Measurements from ENCODE around the gene RPL26.
A peak's percentile ranks its signal among the peaks of the same experiment; 100 is the strongest.
"Not testable (repeated sequence)": the region's sequence is repeated elsewhere in the genome, so short reads cannot be mapped to it uniquely, and the experiment has no call there.

The RPL26 gene

DNA sequence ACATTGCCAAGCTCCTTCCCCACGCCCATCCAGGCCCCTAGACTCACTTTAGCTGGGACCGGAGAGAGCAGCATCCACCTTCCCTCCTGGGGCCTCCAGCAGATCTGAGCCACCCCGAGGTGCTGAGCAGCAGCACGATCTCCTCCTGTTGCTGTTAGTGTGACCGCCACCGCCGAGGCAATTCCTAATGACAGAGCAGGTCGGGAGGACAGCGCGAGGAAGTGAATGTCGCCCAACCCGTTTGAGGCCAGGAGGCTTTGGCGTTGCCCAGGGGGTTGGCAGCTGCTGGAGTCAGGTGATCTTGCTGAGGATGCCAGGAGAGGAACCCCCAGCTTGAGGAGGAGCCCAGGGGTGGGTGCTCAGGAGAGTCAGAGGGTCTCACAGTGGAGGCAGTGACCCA is 14.6 kb upstream of the RPL26 start, which contains the start of gene RNF222:
RNF222 (minus strand) TSS at position 192 of the 400 bp plus-strand sequence. CDS start 4,366 bp downstream, outside the sequence.
- no peak for DNase-seq (ENCODE audit: low read depth in 2 of 2, low spot score in 1 of 2)

DNA sequence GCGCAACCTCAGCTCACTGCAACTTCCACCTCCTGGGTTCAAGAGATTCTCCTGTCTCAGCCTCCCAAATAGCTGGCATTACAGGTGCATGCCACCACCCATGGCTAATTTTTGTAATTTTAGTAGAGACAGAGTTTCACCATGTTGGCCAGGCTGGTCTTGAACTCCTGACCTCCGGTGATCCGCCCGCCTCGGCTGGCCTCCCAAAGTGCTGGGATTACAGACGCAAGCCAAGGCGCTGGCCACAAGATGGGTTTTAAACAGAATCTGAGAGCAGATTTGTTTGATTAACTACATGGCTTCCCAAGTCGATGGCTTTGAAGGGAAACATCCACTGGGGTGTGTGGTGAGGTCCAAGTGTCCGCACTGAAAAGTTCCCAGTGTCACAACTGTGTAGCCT is 11.5 kb upstream of the RPL26 start:
- DNase-seq (ENCODE audit: low read depth in 2 of 2, low spot score in 1 of 2), result not testable (repeated sequence)

DNA sequence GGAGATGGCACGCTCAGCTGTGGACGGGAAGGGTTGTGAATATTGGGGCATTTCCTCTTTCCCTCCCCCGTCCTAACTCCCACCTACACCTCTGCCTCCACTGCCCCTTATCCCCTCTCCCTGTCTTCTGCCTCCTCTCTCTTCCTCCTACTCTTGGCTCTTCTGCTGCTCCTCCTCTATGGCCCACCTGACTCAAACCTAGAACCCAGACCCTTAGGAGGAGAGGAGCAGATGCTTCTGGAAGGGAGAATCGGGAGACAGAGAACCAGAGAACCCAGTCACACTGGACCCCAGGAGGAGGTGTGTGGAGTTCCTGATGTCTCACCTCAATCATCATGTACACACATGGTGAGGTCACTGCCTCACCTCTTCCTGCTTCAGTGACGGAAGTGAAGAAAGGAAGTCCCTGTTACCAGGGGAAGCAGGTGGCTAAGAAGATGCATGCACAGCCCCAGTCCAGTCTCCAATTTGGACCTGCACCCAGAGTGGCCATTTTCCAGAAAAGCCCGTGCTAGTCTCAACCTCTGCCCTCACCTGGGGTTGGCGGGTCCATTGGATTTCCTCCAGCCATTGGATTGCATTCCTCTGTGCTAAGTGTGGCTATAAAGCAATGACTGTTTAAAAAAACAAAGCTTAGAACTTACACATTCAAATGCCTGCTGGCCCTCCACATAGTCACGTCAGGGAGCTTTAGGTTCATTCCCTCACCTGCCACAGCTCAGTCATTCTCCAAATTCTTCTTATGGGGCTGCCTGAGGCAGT is 10.7 kb upstream of the RPL26 start:
- DNase-seq (ENCODE audit: low read depth in 2 of 2, low spot score in 1 of 2), result no peak

DNA sequence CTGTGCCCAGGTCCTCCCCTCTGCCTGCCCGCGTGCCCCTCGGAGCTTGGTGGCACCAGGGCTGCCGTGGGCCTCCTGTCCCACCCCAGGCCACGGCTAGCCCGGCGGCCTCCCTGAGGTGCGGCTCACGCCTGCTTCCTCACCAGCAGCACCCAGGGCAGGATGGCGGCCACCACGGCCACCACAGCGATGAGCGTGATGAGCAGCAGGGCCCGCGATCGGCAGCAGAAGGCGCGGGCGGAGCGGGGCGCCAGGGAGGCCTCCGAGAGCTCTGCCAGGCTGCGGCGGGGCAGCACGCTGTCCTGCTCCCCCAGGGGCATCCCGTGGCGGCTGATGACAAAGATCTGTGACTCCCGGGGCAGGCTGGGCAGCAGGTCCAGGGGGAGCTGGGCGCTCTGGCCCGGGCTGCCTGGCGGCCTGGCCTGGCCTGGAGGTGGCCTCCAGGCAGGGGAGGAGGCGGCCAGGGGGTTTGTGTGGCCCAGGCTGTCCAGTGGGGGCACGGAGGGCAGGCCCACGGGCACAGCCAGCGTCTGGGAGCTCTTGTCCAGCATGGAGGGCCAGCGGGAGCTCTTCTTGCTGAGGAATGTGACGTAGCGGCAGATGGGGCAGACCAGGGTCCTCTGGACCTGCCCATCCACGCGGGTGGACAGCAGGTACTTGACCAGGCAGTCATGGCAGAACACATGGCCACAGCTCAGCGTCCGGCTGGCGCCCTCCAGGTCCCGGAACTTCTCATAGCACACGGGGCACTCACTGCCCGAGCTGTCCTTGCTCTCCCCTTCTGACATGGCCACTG is 9.9 kb upstream of the RPL26 start:
- DNase-seq (ENCODE audit: low read depth in 2 of 2, low spot score in 1 of 2), result no peak

DNA sequence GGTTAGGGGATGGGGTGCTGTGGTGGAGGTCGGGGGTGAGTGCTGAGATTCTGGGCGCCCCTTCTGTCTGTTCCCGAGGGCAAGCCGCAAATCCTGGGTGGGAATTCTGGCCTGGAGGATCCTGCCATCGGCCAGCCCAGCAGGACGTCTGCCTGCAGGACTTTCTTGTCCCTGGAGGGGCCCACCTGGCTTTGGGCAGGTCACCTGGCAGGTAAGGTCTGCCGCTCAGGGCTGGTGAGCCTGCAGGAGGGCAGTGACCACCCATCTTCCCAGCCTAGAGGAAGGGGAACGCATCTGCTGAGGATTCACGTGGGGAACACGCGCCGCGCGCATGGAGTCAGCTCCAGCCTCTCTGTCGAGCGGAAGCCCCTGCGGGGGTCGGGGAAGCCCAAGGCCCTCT is 9.3 kb upstream of the RPL26 start:
- DNase-seq (ENCODE audit: low read depth in 2 of 2, low spot score in 1 of 2), result no peak

DNA sequence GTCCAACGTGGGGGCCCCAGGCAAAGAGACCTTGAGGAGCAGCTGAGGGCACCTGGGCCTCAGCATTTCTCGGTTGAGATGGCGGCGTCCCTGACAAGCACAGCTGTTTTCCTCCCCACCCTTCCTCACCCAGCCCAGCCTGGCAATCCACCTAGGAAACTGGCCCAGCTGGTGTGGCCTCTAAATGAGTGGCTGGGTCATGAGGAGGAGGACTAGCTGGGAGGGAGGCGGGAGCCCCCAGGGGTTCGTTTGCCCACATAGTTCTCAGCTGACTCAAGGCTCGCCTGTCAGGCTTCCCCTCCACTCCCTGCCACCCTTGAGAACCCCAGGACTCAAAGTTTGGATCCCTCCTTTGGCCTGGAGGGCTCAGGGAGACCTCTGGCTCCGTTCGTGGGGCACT is 8.7 kb upstream of the RPL26 start:
- DNase-seq (ENCODE audit: low read depth in 2 of 2, low spot score in 1 of 2), result no peak

DNA sequence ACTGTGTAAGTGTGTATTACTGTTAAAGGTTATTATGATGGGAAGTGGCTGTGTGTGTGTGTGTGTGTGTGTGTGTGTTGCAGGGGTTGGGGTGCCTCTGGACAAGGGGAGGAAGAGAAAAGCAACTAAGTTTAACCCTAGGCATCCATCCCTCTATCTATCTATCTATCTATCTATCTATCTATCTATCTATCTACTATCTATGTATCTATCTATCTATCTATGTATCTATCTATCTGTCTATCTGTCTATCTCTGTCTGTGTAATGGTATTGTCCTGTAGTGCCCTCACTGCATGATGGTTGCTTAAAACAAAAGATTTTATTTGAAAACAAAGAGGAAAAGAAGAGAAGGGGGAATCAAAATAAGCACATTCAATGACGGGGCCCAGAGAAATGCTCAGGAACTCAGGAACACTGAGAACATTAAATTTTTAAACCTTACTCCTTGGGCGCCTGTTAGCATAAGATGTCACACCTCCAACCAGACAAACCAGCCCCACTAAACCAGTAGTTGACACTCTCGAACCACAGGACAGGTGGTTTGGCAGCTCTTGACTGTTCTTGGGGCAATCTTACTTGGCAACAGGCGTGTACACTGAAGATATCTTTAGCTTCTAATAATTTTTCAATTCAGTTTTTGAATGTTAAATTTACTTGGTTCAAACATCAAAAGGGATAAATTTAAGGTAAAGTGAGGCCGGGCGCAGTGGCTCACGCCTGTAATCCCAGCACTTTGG is 5.1 kb upstream of the RPL26 start:
- DNase-seq (ENCODE audit: low read depth in 2 of 2, low spot score in 1 of 2), result peak in 1 of 2 donors; percentile 12

DNA sequence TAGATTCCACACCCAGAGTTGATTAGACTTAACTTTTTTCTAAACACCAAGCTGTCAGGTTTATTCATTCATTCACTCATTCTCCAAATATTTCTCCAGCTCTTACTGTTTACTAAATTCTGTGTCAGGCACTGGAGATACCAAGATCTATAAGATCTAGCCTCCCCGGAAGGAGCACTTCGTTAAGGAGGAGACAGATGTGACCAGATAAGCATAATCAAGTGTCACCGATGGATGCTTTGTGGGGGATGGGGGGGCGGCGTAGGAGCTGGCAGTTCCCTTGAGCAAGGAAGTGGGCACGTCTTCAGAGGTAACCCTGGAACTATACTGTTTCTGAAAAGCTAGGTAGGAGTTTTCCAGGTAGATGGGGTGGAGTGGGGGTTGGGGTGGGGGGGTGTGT is 3.8 kb upstream of the RPL26 start:
- DNase-seq (ENCODE audit: low read depth in 2 of 2, low spot score in 1 of 2), result no peak

DNA sequence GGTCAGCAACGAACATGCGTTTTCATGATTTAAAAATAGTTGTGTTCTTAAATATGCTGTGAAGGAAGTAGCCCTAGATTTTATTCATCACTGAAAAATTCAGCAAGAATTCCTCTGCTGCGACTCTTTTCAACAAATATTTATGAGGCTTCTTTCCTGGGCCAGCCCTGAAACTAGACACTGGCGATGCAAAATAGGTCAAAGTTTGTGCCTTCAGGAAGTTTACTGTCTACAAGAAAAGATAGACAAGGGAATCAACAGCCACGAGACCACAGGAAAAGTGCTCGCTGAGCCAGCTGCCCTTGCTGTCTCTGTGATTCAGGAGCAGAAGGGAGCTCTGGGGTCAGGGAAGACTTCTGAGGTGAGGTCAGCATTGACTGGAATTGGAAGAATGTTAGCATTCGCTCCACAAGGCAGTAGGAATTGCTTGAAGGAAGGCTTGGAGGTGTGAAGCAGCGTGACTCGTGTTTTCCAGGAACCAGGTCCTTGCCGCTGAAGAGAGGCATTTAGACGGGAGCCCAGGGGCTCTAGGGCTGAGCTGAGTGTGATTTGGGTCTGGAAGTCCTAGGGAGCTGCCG is 1.9 kb upstream of the RPL26 start:
- no peak for DNase-seq (ENCODE audit: low read depth in 2 of 2, low spot score in 1 of 2)

DNA sequence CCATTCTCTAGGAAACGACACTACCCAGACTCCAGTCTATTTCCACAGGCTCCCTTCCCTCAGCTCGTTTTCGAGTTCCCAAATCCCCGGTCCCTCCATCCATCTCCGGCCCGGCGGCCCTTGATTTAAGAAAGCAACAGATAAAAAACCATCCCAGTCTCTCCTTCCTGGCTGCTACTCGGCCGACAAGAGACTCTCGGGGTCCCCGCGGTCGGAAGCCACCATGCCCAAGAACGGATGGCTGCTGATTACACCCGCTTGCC is 182 bp downstream of the RPL26 start:
- no peak for DNase-seq (ENCODE audit: low read depth in 2 of 2, low spot score in 1 of 2)

DNA sequence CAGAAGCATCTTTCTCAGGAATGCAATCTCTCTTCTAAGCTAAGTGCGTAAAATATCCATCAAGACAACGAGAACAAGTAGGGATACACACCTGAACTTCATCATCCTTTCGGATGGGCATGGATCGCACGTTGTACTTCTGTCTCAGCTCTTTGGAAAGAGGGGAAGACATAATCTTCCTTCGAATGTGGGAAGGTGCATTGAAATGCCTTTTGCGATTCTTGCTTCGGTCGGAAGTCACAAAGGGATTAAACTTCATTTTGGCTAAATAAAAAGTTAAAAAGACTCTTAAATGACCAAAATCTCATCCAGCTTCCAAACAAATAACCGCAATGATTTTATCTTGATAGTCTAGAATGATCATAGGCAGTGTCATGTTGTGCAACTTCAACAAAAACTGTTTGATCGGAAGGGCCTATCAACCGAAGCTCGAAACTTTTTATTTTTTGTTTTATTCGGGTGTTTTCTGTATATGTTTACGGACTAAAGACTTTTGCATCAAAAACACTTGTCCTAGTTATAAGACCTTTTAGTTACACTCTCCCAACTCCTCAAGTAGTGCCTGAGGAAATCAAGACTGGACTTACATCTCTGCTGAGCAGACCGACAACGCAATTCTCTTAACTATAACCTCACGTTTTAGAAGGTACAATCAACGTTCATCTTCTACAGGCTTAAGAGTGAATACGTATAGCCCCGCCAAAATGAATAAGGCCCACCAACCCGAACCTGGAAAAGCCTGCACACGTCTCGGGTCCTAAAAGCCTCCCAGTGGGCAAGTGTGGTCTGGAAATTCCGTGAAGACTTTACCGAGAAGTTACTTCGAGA is 727 bp downstream of the RPL26 start:
- DNase-seq (ENCODE audit: low read depth in 2 of 2, low spot score in 1 of 2), result no peak

DNA sequence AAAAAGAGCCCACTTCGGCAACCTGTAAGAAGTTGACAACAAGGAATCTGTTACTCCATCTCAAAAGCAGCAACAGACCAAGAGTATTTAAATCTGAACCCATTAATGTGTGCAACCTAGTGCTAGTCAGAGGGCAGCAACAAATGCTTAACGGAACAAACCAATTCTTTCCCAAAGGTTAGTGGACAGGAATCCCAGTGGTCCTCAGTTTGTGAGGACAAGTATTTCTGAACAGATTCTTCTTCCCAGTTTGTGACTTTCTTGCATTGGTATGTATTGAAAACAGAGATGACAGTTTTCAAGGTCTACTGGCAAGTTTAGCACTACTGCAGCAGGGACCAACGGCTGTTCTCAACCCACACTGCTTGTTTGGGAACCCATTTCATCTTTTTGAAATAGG is 2.9 kb downstream of the RPL26 start:
- no peak for DNase-seq (ENCODE audit: low read depth in 2 of 2, low spot score in 1 of 2)

DNA sequence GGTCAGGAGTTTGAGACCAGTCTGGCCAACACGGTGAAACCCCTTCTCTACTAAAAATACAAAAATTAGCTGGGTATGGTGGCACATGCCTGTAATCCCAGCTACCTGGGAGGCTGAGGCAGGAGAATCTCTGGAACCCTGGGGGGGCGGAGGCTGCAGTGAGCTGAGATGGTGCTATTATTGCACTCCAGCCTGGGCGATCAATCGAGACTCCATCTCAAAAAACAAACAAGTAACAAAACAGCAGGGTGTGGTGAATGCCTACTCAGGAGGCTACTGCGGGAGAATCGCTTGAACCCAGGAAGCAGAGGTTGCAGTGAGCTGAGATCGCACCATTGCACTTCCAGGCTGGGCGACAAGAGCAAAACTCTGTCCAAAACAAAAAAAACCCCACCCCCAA is 4.9 kb downstream of the RPL26 start:
- not testable (repeated sequence) for DNase-seq (ENCODE audit: low read depth in 2 of 2, low spot score in 1 of 2)

DNA sequence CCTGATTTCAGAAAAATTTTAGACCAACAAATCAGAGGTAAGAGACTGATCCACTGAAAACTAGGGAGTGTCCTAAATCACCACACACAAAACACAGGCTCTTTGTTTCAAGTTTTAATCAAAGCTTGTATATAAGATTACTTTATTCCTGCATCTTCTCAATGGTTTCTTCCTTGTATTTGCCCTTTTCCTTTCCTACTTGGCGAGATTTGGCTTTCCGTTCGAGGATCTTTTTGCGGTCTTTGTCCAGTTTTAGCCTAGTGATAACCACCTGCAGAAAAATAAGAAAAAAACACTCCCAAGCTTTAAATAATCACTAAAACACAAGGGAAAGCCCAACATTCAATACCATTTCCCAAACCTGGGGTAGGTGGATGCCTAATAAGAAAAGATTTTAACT is 5.6 kb downstream of the RPL26 start:
- DNase-seq (ENCODE audit: low read depth in 2 of 2, low spot score in 1 of 2), result no peak

DNA sequence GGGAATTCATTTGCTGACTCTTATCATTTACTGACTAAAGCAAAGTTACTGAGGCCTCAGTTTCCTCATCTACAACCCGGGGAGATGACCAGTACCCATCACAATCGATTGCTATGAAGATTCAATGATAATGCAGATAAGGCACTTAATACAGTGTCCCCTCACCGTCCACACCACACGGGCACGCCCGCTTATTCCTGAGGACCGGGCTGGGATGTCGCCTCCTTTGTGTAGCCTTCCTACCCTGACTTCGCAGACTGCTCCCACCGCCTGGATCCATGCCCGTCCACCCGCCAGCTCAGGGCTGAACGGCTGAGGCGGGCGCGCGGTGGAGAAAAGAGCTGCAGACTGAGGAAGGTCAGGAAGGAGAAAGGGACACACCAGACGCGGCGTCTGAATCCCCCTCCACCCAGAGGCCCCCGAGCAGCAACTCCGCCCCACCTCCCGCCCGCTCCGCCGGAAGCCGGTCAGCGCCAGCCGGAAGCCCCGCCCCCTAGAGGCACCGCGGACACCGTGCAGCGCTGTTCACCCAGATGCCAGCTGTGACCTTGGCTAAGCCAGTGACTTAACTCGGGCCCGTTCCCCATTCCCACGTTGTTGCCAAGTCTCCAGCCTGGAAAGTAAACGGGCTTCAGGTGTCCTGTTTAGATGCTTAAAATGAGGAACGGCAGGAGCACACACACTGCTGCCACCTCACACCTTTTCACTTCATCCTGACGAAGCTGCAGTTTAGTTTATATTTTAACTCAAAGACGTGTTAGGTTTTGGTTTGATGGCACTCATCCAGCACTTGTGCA is 6.5 kb downstream of the RPL26 start, which contains the start of gene KRABD2:
KRABD2 (minus strand) TSS at position 434 of the 797 bp plus-strand sequence.
- peak; percentile 77 to 82 for DNase-seq (ENCODE audit: low read depth in 2 of 2, low spot score in 1 of 2)

DNA sequence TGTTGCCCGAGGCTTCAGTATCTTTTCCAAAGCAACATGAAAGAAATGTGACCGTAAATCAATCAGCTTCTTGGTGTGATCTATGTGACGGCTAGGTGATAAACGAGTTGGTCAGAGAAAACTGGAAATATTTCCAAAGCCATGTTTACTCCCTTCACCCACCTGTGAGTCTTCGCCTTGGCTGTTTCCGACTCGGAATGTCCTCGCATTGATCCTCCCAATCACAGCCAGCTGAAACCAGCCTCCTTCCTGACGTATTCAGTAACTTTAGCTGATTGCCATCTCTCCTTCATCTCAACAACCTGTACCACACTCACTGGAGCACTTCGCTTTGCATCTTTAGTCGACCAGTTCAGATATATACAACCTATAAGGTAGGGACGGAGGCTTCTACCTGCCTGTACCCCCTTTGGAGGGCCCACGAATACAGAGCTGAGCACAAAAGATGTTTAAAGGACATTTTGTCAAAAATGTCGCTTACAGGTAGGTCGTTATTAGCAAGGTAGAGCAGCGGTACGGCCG is 7.2 kb downstream of the RPL26 start:
- no peak for DNase-seq (ENCODE audit: low read depth in 2 of 2, low spot score in 1 of 2)

DNA sequence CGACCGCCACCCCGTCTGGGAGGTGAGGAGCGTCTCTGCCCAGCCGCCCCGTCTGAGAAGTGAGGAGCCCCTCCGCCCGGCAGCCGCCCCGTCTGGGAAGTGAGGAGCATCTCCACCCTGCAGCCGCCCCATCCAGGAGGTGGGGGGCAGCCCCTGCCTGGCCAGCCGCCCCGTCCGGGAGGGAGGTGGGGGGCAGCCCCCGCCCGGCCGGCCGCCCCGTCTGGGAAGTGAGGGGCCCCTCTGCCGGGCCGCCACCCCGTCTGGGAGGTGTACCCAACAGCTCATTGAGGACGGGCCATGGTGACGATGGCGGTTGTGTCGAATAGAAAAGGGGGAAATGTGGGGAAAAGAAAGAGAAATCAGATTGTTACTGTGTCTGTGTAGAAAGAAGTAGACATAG is 9.1 kb downstream of the RPL26 start:
- not testable (repeated sequence) for DNase-seq (ENCODE audit: low read depth in 2 of 2, low spot score in 1 of 2)

DNA sequence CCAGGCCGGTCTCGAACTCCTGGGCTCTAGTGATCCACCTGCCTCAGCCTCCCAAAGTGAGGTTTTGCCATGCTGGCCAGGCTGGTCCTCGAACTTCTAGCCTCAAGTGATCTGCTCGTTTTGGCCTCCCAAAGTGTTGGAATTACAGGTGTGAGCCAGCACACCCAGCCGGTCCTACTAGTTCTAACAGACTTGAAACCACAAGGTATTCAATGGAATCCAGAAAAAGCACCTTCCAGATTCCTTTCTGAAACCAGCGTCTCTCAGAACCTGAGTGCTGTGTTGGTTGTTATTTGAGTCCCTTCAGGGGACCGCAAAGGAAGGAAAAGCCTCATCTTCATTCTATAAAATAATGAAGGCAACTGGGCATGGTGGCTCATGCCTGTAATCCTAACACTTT is 10.6 kb downstream of the RPL26 start:
- DNase-seq (ENCODE audit: low read depth in 2 of 2, low spot score in 1 of 2), result no peak

DNA sequence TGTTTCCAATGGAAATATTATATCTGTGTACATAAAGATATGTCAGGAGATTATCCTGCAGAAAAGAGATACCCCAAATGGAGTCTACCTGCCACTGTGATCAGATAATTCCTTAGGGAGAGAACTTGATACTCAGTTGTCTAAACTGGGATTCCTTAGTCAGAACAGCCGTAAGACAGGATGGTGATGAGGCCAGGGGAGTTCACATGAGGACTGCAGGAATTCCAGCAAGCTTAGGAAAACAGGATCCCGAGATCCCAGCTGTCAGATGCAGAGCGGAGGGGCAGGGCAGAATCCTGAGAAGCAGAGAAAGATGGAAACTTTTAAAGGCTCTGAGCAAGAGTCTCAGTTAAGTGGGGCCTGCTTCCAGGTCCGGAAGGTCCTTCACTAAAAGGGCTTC is 11.2 kb downstream of the RPL26 start:
- no peak for DNase-seq (ENCODE audit: low read depth in 2 of 2, low spot score in 1 of 2)

DNA sequence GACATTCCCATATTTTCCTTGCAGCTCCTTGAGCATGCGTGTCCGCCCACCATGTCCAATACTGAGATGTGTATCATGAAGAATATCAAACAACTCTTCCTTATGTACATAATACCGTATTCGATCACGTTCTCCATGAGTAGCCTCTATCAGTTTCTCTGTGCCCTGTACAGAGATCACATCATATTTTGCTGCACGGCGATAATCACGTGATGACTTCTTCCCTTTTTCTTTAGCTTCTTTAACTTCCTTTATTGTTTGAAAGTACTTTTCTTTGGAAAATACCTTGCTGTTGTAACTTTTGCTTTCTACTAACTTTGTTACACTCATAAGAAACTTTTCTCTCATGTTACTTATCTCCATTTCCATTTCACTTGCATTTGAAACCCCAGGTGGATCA is 13.0 kb downstream of the RPL26 start:
- no peak for DNase-seq (ENCODE audit: low read depth in 2 of 2, low spot score in 1 of 2)

All from stimulated activated CD8-positive, alpha-beta memory T cell treated with anti-CD3 and anti-CD28 coated beads, Interleukin-4, amount 100 ng/mL, for 4 hours (primary cell).